Activated naive CD4-positive, alpha-beta T cell treated with anti-CD3 and anti-CD28 coated beads for 36 hours (primary cell): Measurements from ENCODE around the gene SLC39A11. TPM values are rescaled to one million over a fixed set of nuclear protein-coding genes. Genes with fewer than 3 reads are reported as not detected.
"Not testable (repeated sequence)": the region's sequence is repeated elsewhere in the genome, so short reads cannot be mapped to it uniquely, and the experiment has no call there.

ENCODE experiments used
- CTCF ChIA-PET: fragments of 350-600 bp; sonication (Branson Sonifier 250); formaldehyde crosslinking; loops from one replicate; lab custom pipeline; 2021; ENCODE audit warnings: antibody characterized with exemption; lab: Charles Lee
- DNase-seq: peaks from one replicate; pipeline ENCODE4 v3.0.0-alpha.2; 2020
- H3K27ac Mint-ChIP-seq: one replicate; pipeline ENCODE4 v1.8.0; 2021; ENCODE audit warnings: mild to moderate bottlenecking, mixed read lengths
- H3K27me3 Mint-ChIP-seq: one replicate; pipeline ENCODE4 v1.8.0; 2021; ENCODE audit warnings: low read depth, mixed read lengths
- H3K36me3 Mint-ChIP-seq: one replicate; pipeline ENCODE4 v1.8.0; 2021; ENCODE audit warnings: low read depth, mixed read lengths
- H3K4me1 Mint-ChIP-seq: one replicate; pipeline ENCODE4 v1.8.0; 2021; ENCODE audit warnings: low read depth, mixed read lengths
- H3K4me3 Mint-ChIP-seq: one replicate; pipeline ENCODE4 v1.8.0; 2021; ENCODE audit warnings: mild to moderate bottlenecking, moderate library complexity, mixed read lengths
- H3K9me3 Mint-ChIP-seq: one replicate; pipeline ENCODE4 v1.8.0; 2021; ENCODE audit warnings: mixed read lengths
- intact Hi-C: fragments of 100-400 bp; cut with micrococcal nuclease; formaldehyde crosslinking; loops from one replicate; pipeline ENCODE4 v1.15.1; 2023
- total RNA-seq, 2 experiments: library from RNA; stranded (reverse); gene quantifications; one replicate each; pipeline ENCODE4 v1.2.3, GENCODE V29; 2021

SLC39A11 gene
- 10 to 100 TPM; 14.0 to 16.4 TPM for total RNA-seq

- CTCF ChIA-PET, result interaction anchor here (0.6 to 1.5 kb wide), 4 partner anchors 64 to 440 kb away, joined by 4 to 6 read pairs (median 4); no protein-coding TSS in a partner anchor
- intact Hi-C loops, result loop anchor here (1.0 to 2.0 kb wide), 4 partner anchors 100 to 366 kb away; partner anchors contain the start of genes CDC42EP4 and COG1
- peak within 1 kb of the TSS; percentile 99 for H3K4me3 Mint-ChIP-seq
- no peaks in the 10 kb centered on the region for H3K9me3 Mint-ChIP-seq
- no peaks in the 10 kb centered on the region for H3K27me3 Mint-ChIP-seq
- DNase-seq, result peak; percentile 92
- H3K4me1 Mint-ChIP-seq, result peaks cover 28% of the 10 kb centered on the region
- peak within 1 kb of the TSS; percentile 84 for H3K27ac Mint-ChIP-seq
- peaks cover 3% of the 10 kb centered on the region for H3K36me3 Mint-ChIP-seq
Observed at GRCh38 chr17:73092523-73093135, at the start of gene SLC39A11. Gene SLC39A11 (minus strand): TSS chr17:73092688. CDS start chr17:73088764, 3,924 bp downstream.

GRCh38 chr17:73141411-73141810, 48.9 kb upstream of the SLC39A11 start:
- CTCF ChIA-PET, result no interaction called here
- Mint-ChIP-seq H3K27me3 (no peaks in the 10 kb centered on the region), H3K9me3 (peaks cover 15% of the 10 kb centered on the region), H3K36me3 (no peaks in the 10 kb centered on the region), H3K4me3 (no peak overlapping the region), H3K27ac (no peak overlapping the region), H3K4me1 (peaks cover 14% of the 10 kb centered on the region)
- no peak for DNase-seq
- intact Hi-C loops, result no loop called here

GRCh38 chr17:73140566-73140965, 48.1 kb upstream of the SLC39A11 start:
- Mint-ChIP-seq H3K9me3 (peaks cover 10% of the 10 kb centered on the region), H3K4me3 (no peak overlapping the region), H3K27me3 (no peaks in the 10 kb centered on the region), H3K4me1 (peaks cover 14% of the 10 kb centered on the region), H3K27ac (no peak overlapping the region), H3K36me3 (no peaks in the 10 kb centered on the region)
- intact Hi-C loops, result no loop called here
- CTCF ChIA-PET, result interaction anchor here (1.2 kb wide), 1 partner anchor 414 kb away, joined by 3 read pairs; no protein-coding TSS in a partner anchor
- no peak for DNase-seq

GRCh38 chr17:73139296-73139695, 46.8 kb upstream of the SLC39A11 start:
- Mint-ChIP-seq H3K27ac (no peak overlapping the region), H3K4me1 (peaks cover 14% of the 10 kb centered on the region), H3K36me3 (no peaks in the 10 kb centered on the region), H3K27me3 (no peaks in the 10 kb centered on the region), H3K4me3 (no peak overlapping the region), H3K9me3 (peaks cover 4% of the 10 kb centered on the region)
- CTCF ChIA-PET, result no interaction called here
- DNase-seq, result no peak
- intact Hi-C loops, result no loop called here

- DNase-seq, result no peak
- intact Hi-C loops, result no loop called here
- Mint-ChIP-seq H3K36me3 (no peaks in the 10 kb centered on the region), H3K4me1 (peaks cover 11% of the 10 kb centered on the region), H3K9me3 (no peaks in the 10 kb centered on the region), H3K27me3 (no peaks in the 10 kb centered on the region), H3K27ac (no peak overlapping the region), H3K4me3 (no peak overlapping the region)
- CTCF ChIA-PET, result no interaction called here
Observed at GRCh38 chr17:73138541-73139138, 46.2 kb upstream of the SLC39A11 start.

- intact Hi-C loops, result no loop called here
- Mint-ChIP-seq H3K27me3 (no peaks in the 10 kb centered on the region), H3K4me1 (no peaks in the 10 kb centered on the region), H3K27ac (no peak overlapping the region), H3K9me3 (no peaks in the 10 kb centered on the region), H3K36me3 (no peaks in the 10 kb centered on the region), H3K4me3 (no peak overlapping the region)
- CTCF ChIA-PET, result no interaction called here
- DNase-seq, result no peak
Observed at GRCh38 chr17:73137376-73137775, 44.9 kb upstream of the SLC39A11 start.

GRCh38 chr17:73135766-73136165, 43.3 kb upstream of the SLC39A11 start:
- intact Hi-C loops, result no loop called here
- no peak for DNase-seq
- Mint-ChIP-seq H3K36me3 (no peaks in the 10 kb centered on the region), H3K4me1 (no peaks in the 10 kb centered on the region), H3K9me3 (no peaks in the 10 kb centered on the region), H3K27ac (no peak overlapping the region), H3K4me3 (no peak overlapping the region), H3K27me3 (no peaks in the 10 kb centered on the region)
- CTCF ChIA-PET, result no interaction called here

GRCh38 chr17:73133911-73134649, 41.6 kb upstream of the SLC39A11 start:
- no peaks in the 10 kb centered on the region for H3K9me3 Mint-ChIP-seq
- no peak overlapping the region for H3K4me3 Mint-ChIP-seq
- H3K36me3 Mint-ChIP-seq, result no peaks in the 10 kb centered on the region
- H3K27me3 Mint-ChIP-seq, result no peaks in the 10 kb centered on the region
- DNase-seq, result no peak
- intact Hi-C loops, result no loop called here
- CTCF ChIA-PET, result interaction anchor here (0.5 to 1.0 kb wide), 2 partner anchors 11 to 1100 kb away, joined by 3 read pairs; no protein-coding TSS in a partner anchor
- no peak overlapping the region for H3K27ac Mint-ChIP-seq
- H3K4me1 Mint-ChIP-seq, result no peaks in the 10 kb centered on the region

GRCh38 chr17:73132085-73132492, 39.6 kb upstream of the SLC39A11 start:
- CTCF ChIA-PET, result no interaction called here
- intact Hi-C loops, result no loop called here

GRCh38 chr17:73131439-73131838, 39.0 kb upstream of the SLC39A11 start:
- H3K4me3 Mint-ChIP-seq, H3K4me1 Mint-ChIP-seq, DNase-seq, H3K9me3 Mint-ChIP-seq, H3K27me3 Mint-ChIP-seq, H3K27ac Mint-ChIP-seq, H3K36me3 Mint-ChIP-seq, intact Hi-C loops: not testable (repeated sequence)
- CTCF ChIA-PET, result interaction anchor here (2.0 kb wide), 1 partner anchor 145 kb away, joined by 5 read pairs; no protein-coding TSS in a partner anchor

More at GRCh38 chr17:73132085-73132492, 39.6 kb upstream of the SLC39A11 start:
- Mint-ChIP-seq H3K9me3 (no peaks in the 10 kb centered on the region), H3K4me3 (no peak overlapping the region), H3K27ac (no peak overlapping the region), H3K27me3 (no peaks in the 10 kb centered on the region), H3K36me3 (no peaks in the 10 kb centered on the region), H3K4me1 (no peaks in the 10 kb centered on the region)
- DNase-seq, result no peak

- no peaks in the 10 kb centered on the region for H3K27me3 Mint-ChIP-seq
- no peak overlapping the region for H3K27ac Mint-ChIP-seq
- intact Hi-C loops, result no loop called here
- H3K4me1 Mint-ChIP-seq, result no peaks in the 10 kb centered on the region
- no peak overlapping the region for H3K4me3 Mint-ChIP-seq
- DNase-seq, result no peak
- no peaks in the 10 kb centered on the region for H3K9me3 Mint-ChIP-seq
- CTCF ChIA-PET, result interaction anchor here (2.0 kb wide), 1 partner anchor 145 kb away, joined by 5 read pairs; no protein-coding TSS in a partner anchor
- H3K36me3 Mint-ChIP-seq, result no peaks in the 10 kb centered on the region
Observed at GRCh38 chr17:73130977-73131376, 38.5 kb upstream of the SLC39A11 start.

- CTCF ChIA-PET, result no interaction called here
- Mint-ChIP-seq H3K27ac (no peak overlapping the region), H3K4me1 (no peaks in the 10 kb centered on the region), H3K36me3 (no peaks in the 10 kb centered on the region), H3K9me3 (no peaks in the 10 kb centered on the region), H3K4me3 (no peak overlapping the region), H3K27me3 (no peaks in the 10 kb centered on the region)
- DNase-seq, result no peak
- intact Hi-C loops, result no loop called here
Observed at GRCh38 chr17:73128496-73128895, 36.0 kb upstream of the SLC39A11 start.
